A673 (cell line): ENCODE measurements around the gene LRRN2. TPM values are rescaled to one million over a fixed set of nuclear protein-coding genes. Genes with fewer than 3 reads are reported as not detected.

ENCODE experiments used
- Bru-seq: library from RNA; stranded (reverse); fragments of 400-500 nt; gene quantifications from one replicate; lab custom pipeline; 2021; lab: Mats Ljungman, UMichigan
- BruChase-seq, 2 experiments: library from RNA; stranded (reverse); fragments of 400-500 nt; gene quantifications; one replicate each; lab custom pipeline; 2021; lab: Mats Ljungman, UMichigan
- BruUV-seq: library from RNA; stranded (reverse); fragments of 400-500 nt; replicated peaks from 2 replicates; lab custom pipeline; 2021; lab: Mats Ljungman, UMichigan
- CTCF ChIA-PET: fragments of 300-600 bp; sonication (Branson Sonifier 250); formaldehyde crosslinking; loops from one replicate; lab custom pipeline; 2022; ENCODE audit warnings: antibody characterized with exemption; lab: Charles Lee
- POLR2A ChIA-PET: fragments of 300-600 bp; sonication (Branson Sonifier 250); formaldehyde crosslinking; loops from one replicate; lab custom pipeline; 2022; ENCODE audit warnings: antibody characterized with exemption; ENCODE audit not compliant: low non-redundant PET; lab: Charles Lee
- DNase-seq: peaks from one replicate; pipeline ENCODE4 v3.0.0-alpha.2; 2015; ENCODE audit warnings: low spot score
- H3K27ac ChIP-seq: fragments of 200-600 bp; sonication (generic); 2 replicates; pipeline ENCODE4 v1.5.1; 2016; ENCODE audit warnings: mixed run types, low read depth, mild to moderate bottlenecking, mixed read lengths, antibody characterized with exemption, low read length; ENCODE audit not compliant: poor library complexity, severe bottlenecking
- H3K27me3 ChIP-seq: fragments of 200-600 bp; sonication (generic); replicated peaks from 2 replicates; pipeline ENCODE4 v1.6.1; 2017; ENCODE audit warnings: mixed run types, low read depth, mild to moderate bottlenecking, mixed read lengths, antibody characterized with exemption, low read length; ENCODE audit not compliant: insufficient read depth, poor library complexity
- H3K36me3 ChIP-seq: fragments of 200-600 bp; sonication (generic); 2 replicates; pipeline ENCODE4 v1.6.1; 2016; ENCODE audit warnings: mixed run types, mild to moderate bottlenecking, mixed read lengths, antibody characterized with exemption, low read length; ENCODE audit not compliant: insufficient read depth, poor library complexity, severe bottlenecking
- H3K4me1 ChIP-seq: fragments of 200-600 bp; sonication (generic); 2 replicates; pipeline ENCODE4 v1.6.1; 2017; ENCODE audit warnings: mixed run types, mild to moderate bottlenecking, mixed read lengths, antibody characterized with exemption, low read length; ENCODE audit not compliant: insufficient read depth, poor library complexity, severe bottlenecking
- H3K4me3 ChIP-seq: fragments of 200-600 bp; sonication (generic); 2 replicates; pipeline ENCODE4 v1.5.1; 2016; ENCODE audit warnings: low read depth, mixed run types, mild to moderate bottlenecking, mixed read lengths, low read length; ENCODE audit not compliant: poor library complexity, severe bottlenecking
- H3K9me3 ChIP-seq: fragments of 200-600 bp; sonication (generic); 2 replicates; pipeline ENCODE4 v1.6.1; 2016; ENCODE audit warnings: mixed run types, low read depth, mild to moderate bottlenecking, mixed read lengths, antibody characterized with exemption, low read length; ENCODE audit not compliant: poor library complexity, severe bottlenecking
- EZH2 ChIP-seq: fragments of 200-600 bp; sonication (generic); IDR thresholded peaks from 2 replicates; pipeline ENCODE4 v1.6.1; 2017; ENCODE audit warnings: borderline replicate concordance, low read depth, mild to moderate bottlenecking, mixed read lengths, antibody characterized with exemption, low read length; ENCODE audit not compliant: poor library complexity, severe bottlenecking
- intact Hi-C: fragments of 100-400 bp; cut with micrococcal nuclease; formaldehyde crosslinking; loops from one replicate; pipeline ENCODE4 v1.10.0; 2022; ENCODE audit not compliant: unreplicated experiment
- long read RNA-seq: library from polyadenylated mRNA; stranded (forward); transcript quantifications from one replicate; pipeline ENCODE4 v2.0.0, GENCODE V29; 2022
- total RNA-seq: library from RNA; stranded (reverse); gene quantifications from 2 replicates; pipeline ENCODE4 v1.2.3, GENCODE V29; 2021
- TF ChIP-seq, protein P1 (sequence below): fragments of 300-800, 200-600 bp; sonication (generic); conservative IDR thresholded peaks from 2 replicates; pipeline ENCODE4 v1.5.1; 2017; ENCODE audit warnings: low read depth, mild to moderate bottlenecking, antibody characterized with exemption, low read length, moderate library complexity, mixed read lengths

Gene LRRN2
- not detected in 2 replicates for total RNA-seq
- percentile 6 among the genes with signal in this experiment for Bru-seq, nascent RNA
- percentile 7 among the genes with signal in this experiment for BruChase-seq, experiment 1, labeled RNA remaining after a 2-hour chase
- BruChase-seq, experiment 2, labeled RNA remaining after a 6-hour chase = percentile 6 among the genes with signal in this experiment
- long read RNA-seq = 0 reads

DNA sequence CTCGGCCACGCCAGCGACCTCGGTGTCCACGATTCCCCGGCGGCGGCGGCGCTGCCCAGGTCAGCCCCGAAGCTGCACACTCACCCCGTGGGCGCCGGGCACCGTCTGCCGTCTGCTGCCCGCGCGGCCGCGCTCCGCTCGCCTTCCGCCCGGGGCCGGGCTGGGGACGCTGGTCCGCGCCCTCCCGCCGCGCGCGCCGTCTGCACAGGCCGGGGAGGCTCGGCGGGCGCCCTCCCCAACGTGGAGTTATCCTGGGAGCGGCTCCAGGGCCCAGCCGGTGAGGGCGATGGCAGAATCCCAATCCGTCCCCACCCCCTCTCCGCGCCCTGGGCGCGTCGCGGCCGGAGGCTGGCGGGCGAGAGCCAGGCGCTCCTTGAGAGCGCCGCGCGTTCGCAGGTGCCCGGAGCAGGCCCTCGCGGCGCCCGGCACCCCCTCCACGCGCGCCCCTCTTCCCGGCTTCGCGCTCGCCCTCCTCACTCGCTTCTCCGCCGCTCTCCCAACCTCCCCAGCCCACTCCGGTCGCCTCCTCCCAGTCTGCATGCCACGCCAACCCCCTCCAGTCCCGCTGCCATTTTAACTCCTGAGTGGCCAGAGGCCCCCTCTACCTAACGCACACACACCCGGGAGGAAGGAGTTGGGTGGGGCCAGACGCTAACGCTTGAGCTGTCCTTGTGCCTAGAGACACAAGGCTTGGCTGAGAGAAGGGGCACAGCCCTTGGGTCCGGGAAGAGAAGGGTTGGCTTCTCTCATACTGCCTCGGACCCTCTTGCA lies at the start of gene LRRN2:
LRRN2 (minus strand) TSS at position 503 of the 771 bp plus-strand sequence. CDS start 65,746 bp downstream, outside the sequence.
- peaks cover 56% of the 10 kb centered on the region for H3K27me3 ChIP-seq

DNA sequence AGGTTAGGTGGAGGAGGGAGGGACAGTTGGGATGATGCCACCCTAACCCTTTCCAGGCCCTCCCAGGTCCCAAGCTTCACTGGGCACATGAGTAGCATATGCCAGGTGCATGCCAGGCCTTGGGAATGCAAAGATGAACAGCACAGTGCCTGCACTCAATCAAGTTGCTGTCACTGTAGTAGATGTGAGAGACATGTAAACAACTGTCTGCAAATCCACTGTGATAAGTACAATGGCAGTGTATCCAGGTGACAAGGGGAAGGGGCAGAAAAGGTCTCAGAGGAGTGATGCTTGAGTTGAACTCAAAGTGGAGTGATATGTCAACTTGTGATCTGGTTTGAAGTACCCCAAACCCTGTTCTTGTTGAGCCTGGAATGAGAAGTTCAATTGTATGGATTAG lies 49.5 kb upstream of the LRRN2 start:
- Histone ChIP-seq H3K36me3 (no peaks in the 10 kb centered on the region), H3K9me3 (peaks cover 6% of the 10 kb centered on the region), H3K27ac (no peak overlapping the region), H3K27me3 (peaks cover 8% of the 10 kb centered on the region), H3K4me1 (no peaks in the 10 kb centered on the region), H3K4me3 (no peak overlapping the region)
- no peak for DNase-seq
- TF ChIP-seq, protein P1, sequence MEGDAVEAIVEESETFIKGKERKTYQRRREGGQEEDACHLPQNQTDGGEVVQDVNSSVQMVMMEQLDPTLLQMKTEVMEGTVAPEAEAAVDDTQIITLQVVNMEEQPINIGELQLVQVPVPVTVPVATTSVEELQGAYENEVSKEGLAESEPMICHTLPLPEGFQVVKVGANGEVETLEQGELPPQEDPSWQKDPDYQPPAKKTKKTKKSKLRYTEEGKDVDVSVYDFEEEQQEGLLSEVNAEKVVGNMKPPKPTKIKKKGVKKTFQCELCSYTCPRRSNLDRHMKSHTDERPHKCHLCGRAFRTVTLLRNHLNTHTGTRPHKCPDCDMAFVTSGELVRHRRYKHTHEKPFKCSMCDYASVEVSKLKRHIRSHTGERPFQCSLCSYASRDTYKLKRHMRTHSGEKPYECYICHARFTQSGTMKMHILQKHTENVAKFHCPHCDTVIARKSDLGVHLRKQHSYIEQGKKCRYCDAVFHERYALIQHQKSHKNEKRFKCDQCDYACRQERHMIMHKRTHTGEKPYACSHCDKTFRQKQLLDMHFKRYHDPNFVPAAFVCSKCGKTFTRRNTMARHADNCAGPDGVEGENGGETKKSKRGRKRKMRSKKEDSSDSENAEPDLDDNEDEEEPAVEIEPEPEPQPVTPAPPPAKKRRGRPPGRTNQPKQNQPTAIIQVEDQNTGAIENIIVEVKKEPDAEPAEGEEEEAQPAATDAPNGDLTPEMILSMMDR = no peak
- TF ChIP-seq EZH2 = no peak
- ChIA-PET POLR2A (no interaction called here), CTCF (no interaction called here)
- BruUV-seq = no TSS peak
- intact Hi-C loops = no loop called here

More for the DNA sequence above, at the start of gene LRRN2:
- Histone ChIP-seq H3K4me3 (peak within 1 kb of the TSS; percentile 21), H3K27ac (no peak within 1 kb of the TSS), H3K9me3 (no peaks in the 10 kb centered on the region), H3K36me3 (no peaks in the 10 kb centered on the region), H3K4me1 (no peaks in the 10 kb centered on the region)
- ChIA-PET POLR2A (no interaction called here), CTCF (interaction anchor here (0.5 kb wide), 1 partner anchor 1976 kb away, joined by 3 read pairs; no protein-coding TSS in a partner anchor)
- no peak for DNase-seq
- TF ChIP-seq EZH2 = peak; percentile 43
- TF ChIP-seq, protein P1 = no peak
- no TSS peak for BruUV-seq
- intact Hi-C loops = no loop called here

DNA sequence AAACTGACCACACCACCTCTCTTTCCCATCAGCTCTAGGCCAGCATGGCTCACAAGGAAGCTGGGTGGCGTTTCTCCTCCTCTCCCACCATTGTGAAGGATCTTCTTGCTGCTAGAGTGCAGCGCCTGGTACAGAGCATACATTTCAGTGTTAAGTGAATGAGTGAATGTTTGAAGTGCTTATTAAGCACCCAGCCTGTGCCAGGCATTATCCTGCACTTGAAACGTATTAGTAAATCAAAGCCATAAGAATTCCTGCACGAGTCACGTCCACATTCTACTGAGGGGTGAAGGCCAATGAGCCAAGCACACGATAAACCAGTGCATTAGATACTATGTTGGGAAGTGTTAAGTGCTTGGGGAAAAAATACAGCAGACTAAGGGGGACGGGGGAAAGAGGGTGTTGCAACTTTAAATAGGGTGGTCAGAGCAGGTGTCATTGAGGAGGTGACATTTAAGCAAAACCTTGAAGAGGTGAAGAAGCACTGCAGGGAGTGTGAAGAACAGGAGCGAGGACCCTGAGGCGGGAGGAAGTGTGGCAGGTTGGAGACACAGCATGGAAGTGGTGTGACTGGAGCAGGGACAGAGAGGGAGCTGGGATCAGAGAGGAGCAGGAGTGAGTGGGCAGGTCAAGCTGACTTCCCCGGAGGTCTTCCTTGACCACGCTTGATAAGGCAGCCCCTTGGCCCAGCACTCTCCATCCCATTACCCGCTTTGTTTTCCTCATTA lies 48.5 kb upstream of the LRRN2 start:
- no peak overlapping the region for H3K4me3 ChIP-seq
- no peak for DNase-seq
- peaks cover 8% of the 10 kb centered on the region for H3K27me3 ChIP-seq
- intact Hi-C loops = no loop called here
- no peak overlapping the region for H3K27ac ChIP-seq
- no TSS peak for BruUV-seq
- H3K4me1 ChIP-seq = no peaks in the 10 kb centered on the region
- ChIA-PET POLR2A (no interaction called here), CTCF (no interaction called here)
- H3K9me3 ChIP-seq = peaks cover 6% of the 10 kb centered on the region
- H3K36me3 ChIP-seq = no peaks in the 10 kb centered on the region
- TF ChIP-seq, protein P1 = no peak
- no peak for TF ChIP-seq EZH2
